Occipital lobe (tissue), 3 donors: ENCODE results near the gene KLHL35. TPM values are rescaled to one million over a fixed set of nuclear protein-coding genes. Genes with fewer than 3 reads are reported as not detected.
"Not testable (repeated sequence)": the region's sequence is repeated elsewhere in the genome, so short reads cannot be mapped to it uniquely, and the experiment has no call there.

Source experiments
- DNase-seq: peaks from one replicate; lab custom pipeline; 2025; lab: John Stamatoyannopoulos, UW
- small RNA-seq: library from RNA; depleted of rRNA; stranded (forward); fragments of <200 nt; gene quantifications from one replicate; pipeline ENCODE3, GENCODE V24; 2014
- total RNA-seq: library from RNA; depleted of rRNA; stranded (reverse); fragments of >200 nt; gene quantifications from one replicate; pipeline ENCODE4 v1.2.3, GENCODE V29; 2014

KLHL35 gene
- total RNA-seq, 1 donor from 2014 or later, result 28.5 TPM

GRCh38 chr11:75394085-75394840, 38.7 kb downstream of the KLHL35 start:
- no peak for DNase-seq

- DNase-seq, result no peak
Measured at GRCh38 chr11:75389925-75390324, 43.1 kb downstream of the KLHL35 start.

- DNase-seq, result no peak
Measured at GRCh38 chr11:75389276-75389605, 43.8 kb downstream of the KLHL35 start.

GRCh38 chr11:75388386-75389275, 44.4 kb downstream of the KLHL35 start:
- peak; percentile 21 for DNase-seq

- no peak for DNase-seq
Measured at GRCh38 chr11:75387736-75388294, 45.2 kb downstream of the KLHL35 start.

GRCh38 chr11:75386942-75387630, 45.9 kb downstream of the KLHL35 start:
- DNase-seq, result no peak

- DNase-seq, result peak; percentile 47
Measured at GRCh38 chr11:75384438-75385080, 48.4 kb downstream of the KLHL35 start.

- DNase-seq, result no peak
Measured at GRCh38 chr11:75383246-75383645, 49.8 kb downstream of the KLHL35 start.

DNA sequence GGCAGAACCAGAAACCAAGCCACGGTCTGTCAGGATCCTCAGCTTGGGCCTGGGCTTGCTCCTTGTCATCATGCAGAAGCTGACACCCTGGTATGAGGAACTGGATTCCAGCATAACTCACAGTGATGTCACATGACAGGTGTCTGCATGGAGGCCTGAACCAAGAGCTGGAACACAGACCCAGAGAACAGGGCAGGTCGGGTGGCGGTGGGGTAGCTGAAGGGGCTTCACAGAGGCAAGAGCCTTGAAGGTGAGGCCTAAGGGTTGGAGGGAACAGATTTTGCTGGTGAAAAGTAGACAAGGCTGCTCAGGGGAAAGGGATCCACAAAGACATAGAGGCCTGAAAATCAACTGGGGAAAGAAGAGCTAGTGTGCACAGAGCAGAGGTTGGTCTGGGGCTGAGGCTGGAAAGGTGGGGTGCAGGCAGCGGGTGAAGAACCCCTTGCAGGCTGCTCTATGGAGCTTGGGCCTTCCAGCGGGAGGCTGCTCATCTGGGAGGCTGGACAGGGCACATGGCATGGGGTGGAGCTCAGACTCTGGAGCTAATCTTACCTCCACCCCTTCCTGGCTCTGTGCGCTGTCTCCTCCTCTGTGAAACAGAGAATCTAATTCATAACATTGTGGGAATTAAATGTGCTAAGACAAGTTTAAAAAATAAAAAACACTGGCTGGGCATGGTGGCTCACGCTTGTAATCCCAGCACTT, 52.1 kb downstream of the KLHL35 start:
- no peak for DNase-seq

DNA sequence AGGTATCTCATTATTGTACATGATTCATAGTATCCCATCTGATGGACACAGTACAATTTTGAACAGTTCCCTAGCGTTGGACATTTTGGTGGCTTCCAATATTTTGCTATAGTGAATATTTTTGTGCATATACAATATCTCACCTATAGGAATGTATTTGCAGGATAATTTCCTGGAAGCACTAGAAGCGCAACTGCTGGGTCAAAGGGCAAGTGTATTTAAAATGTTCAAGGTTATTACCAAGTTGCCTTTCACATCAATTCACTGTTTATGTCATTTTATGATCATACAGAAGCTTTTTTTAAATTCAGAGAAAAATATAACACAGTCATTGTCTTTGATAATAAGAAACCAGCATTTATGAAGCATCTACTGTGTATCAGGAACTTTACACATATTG, 52.8 kb downstream of the KLHL35 start:
- no peak for DNase-seq

DNA sequence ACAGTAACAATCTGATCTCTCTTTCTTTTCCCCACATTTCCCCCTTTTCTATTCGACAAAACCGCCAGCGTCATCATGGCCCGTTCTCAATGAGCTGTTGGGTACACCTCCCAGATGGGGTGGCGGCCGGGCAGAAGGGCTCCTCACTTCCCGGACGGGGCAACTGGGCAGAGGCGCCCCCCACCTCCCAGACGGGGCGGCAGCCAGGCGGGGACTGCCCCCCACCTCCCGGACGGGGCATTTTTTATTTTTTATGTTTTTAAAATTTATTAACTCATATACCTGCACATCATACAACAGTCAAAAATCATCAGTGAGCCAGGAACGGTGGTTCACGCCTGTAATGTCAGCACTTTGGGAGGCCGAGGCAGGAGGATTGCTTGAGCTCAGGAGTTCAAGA, 54.2 kb downstream of the KLHL35 start:
- not testable (repeated sequence) for DNase-seq

GRCh38 chr11:75376175-75376574, 56.8 kb downstream of the KLHL35 start:
- no peak for DNase-seq

GRCh38 chr11:75375626-75376025, 57.4 kb downstream of the KLHL35 start:
- DNase-seq, result no peak

DNA sequence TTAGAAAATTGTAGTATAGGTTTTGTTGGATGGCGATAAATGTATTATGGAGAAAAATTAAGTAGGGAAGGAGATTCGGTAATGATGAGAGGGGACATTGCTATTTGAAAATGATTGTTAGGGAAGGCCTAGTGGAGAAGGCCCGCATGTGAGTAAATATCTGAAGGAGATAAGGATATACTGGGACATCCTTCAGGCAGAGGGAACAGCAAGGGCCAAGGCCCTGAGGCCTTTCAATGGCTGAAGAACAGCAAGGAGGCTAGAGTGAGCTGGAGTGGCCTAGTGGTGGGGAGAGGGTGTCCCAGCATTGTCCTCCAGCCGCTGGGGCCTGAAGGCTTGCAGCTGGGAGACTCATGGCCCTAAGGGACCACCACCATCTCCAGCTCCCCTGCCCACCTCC, 58.4 kb downstream of the KLHL35 start:
- no peak for DNase-seq

- no peak for DNase-seq
Measured at GRCh38 chr11:75373201-75373600, 59.8 kb downstream of the KLHL35 start.

Small RNA genes within 50 kb of the gene (small RNA-seq; reads per million reads assigned to genes)
- not detected for gene SNORD15A
- gene SNORD15B, result 75.6 reads per million, percentile 96 among the genes with 10 or more reads in this experiment

Other genes with a start within 250 kb of the KLHL35 start
- under 0.01 TPM for gene TPBGL, start 192.4 kb downstream of the KLHL35 start, total RNA-seq
- gene ARRB1, start 81.5 kb downstream of the KLHL35 start, total RNA-seq, result 55.4 TPM
- gene RPS3, start 33.7 kb downstream of the KLHL35 start, total RNA-seq, result 1,342 TPM
- gene GDPD5, start 92.7 kb upstream of the KLHL35 start, total RNA-seq, result 9.8 TPM
- 29.3 TPM for gene SERPINH1, start 129.1 kb upstream of the KLHL35 start, total RNA-seq
- 83.6 TPM for gene MAP6, start 235.8 kb upstream of the KLHL35 start, total RNA-seq